ENCODE measurements around the gene IL34.

Gene IL34

GRCh38 chr16:70644763-70645597 is 1.4 kb upstream of the IL34 start:
- ATAC-seq, result no peak
- TF ChIP-seq TCF4 (CRISPR knock-in tag; IDR thresholded peaks at IDR 0.05; ENCODE audit: borderline replicate concordance) (no peak), CSDC2 (CRISPR knock-in tag; IDR thresholded peaks at IDR 0.05) (no peak), ISL1 (CRISPR knock-in tag; IDR thresholded peaks at IDR 0.05) (no peak), ESRRG (CRISPR knock-in tag; IDR thresholded peaks at IDR 0.05) (no peak), ZC3H10 (CRISPR knock-in tag; IDR thresholded peaks at IDR 0.05) (no peak), ZNF8 (CRISPR knock-in tag; IDR thresholded peaks at IDR 0.05) (no peak), CSRNP3 (CRISPR knock-in tag; IDR thresholded peaks at IDR 0.05) (no peak), CREB5 (CRISPR knock-in tag; IDR thresholded peaks at IDR 0.05; ENCODE audit: low read depth) (no peak), ARNTL (CRISPR knock-in tag; IDR thresholded peaks at IDR 0.05; ENCODE audit: borderline replicate concordance, low read depth) (no peak), PATZ1 (CRISPR knock-in tag; IDR thresholded peaks at IDR 0.05; ENCODE audit: borderline replicate concordance) (no peak), ZFP30 (CRISPR knock-in tag; IDR thresholded peaks at IDR 0.05) (no peak), BACH2 (CRISPR knock-in tag; IDR thresholded peaks at IDR 0.05; ENCODE audit: borderline replicate concordance) (no peak)

- ATAC-seq, result no peak
- no peak for TF ChIP-seq SNAI2 (CRISPR knock-in tag; IDR thresholded peaks at IDR 0.05)
- TF ChIP-seq BACH2 (CRISPR knock-in tag; IDR thresholded peaks at IDR 0.05; ENCODE audit: borderline replicate concordance), result no peak
- no peak for TF ChIP-seq TCF4 (CRISPR knock-in tag; IDR thresholded peaks at IDR 0.05; ENCODE audit: borderline replicate concordance)
- TF ChIP-seq ESRRG (CRISPR knock-in tag; IDR thresholded peaks at IDR 0.05), result no peak
- no peak for TF ChIP-seq ZFP3 (CRISPR knock-in tag; IDR thresholded peaks at IDR 0.05)
- TF ChIP-seq ZNF8 (CRISPR knock-in tag; IDR thresholded peaks at IDR 0.05), result no peak
Observed at GRCh38 chr16:70647441-70648359, 1.3 kb downstream of the IL34 start.

GRCh38 chr16:70648606-70649005 is 2.2 kb downstream of the IL34 start:
- ATAC-seq, result no peak
- TF ChIP-seq ZNF70 (CRISPR knock-in tag; IDR thresholded peaks at IDR 0.05), result no peak

- no peak for ATAC-seq
- no peak for TF ChIP-seq CREB5 (CRISPR knock-in tag; IDR thresholded peaks at IDR 0.05; ENCODE audit: low read depth)
- TF ChIP-seq ZFP30 (CRISPR knock-in tag; IDR thresholded peaks at IDR 0.05), result no peak
- TF ChIP-seq GLIS3 (CRISPR knock-in tag; IDR thresholded peaks at IDR 0.05), result no peak
- TF ChIP-seq POU6F1 (CRISPR knock-in tag; IDR thresholded peaks at IDR 0.05; ENCODE audit: borderline replicate concordance, low read depth), result no peak
Observed at GRCh38 chr16:70649300-70649699, 2.9 kb downstream of the IL34 start.

Measured in SK-N-SH treated with all-trans-retinoic acid at 6 μM for 48 hours (cell line).